ENCODE data around the gene GFAP.

GRCh38 chr17:44940317-44940716, 25.0 kb upstream of the GFAP start:
- TF ChIP-seq CTCF (IDR thresholded peaks at IDR 0.05; ENCODE audit: low read length) = no peak
- no peak for TF ChIP-seq EZH2 (IDR thresholded peaks at IDR 0.05; ENCODE audit: borderline replicate concordance, low read length)
